Measurements from ENCODE around the gene DNAJC6. TPM values are rescaled to one million over a fixed set of nuclear protein-coding genes. Genes with fewer than 3 reads are reported as not detected.

DNAJC6 gene
- polyA plus RNA-seq (2012; ENCODE audit: low read depth, missing spikeins) = 0.14 TPM

DNA sequence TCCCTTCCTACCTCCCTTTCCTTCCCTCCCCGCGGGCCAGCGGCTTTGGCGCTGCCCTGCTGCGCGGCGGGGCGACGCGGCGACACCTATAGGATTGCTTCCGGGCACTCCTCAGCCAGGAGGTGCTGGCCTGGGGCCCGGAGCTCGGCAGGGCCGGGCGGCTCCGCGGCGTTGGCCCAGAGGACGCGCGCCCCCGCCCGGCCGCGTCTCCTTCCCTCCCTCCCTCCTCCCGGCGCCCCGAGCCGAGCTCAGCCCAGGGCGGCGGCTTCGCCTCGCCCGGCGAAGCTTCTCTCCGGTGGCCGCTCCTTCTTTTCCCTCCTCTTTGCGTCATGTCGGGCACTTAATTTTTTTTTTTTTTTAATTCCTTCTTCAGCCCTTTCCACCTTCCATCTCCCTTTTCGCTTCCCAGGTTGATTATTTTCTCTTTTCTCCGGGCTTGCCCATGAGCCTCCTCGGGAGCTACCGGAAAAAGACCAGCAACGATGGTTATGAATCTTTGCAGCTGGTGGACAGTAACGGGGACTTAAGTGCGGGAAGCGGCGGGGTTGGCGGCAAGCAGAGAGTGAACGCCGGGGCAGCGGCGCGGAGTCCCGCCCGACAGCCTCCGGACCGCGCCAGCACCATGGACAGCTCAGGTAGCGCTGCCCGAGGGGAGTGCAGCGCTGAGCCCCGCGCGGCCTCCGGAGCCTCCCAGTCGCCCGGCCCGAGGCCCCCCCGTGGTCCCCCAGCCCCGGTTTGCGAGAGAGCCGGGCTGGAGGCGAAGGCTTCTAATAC, at the start of gene DNAJC6:
DNAJC6 (plus strand) TSS at position 240 of the 774 bp plus-strand sequence; CDS start at position 443, 203 bp downstream.
- no peak for TF ChIP-seq POU2F2 (IDR thresholded peaks at IDR 0.05; ENCODE audit: low read depth, low read length)
- no peak for TF ChIP-seq SPI1 (IDR thresholded peaks at IDR 0.05; ENCODE audit: low read depth, low read length)
- DNase-seq (ENCODE audit: insufficient read length, low spot score) (peak; percentile 31), FAIRE-seq (no peak)

DNA sequence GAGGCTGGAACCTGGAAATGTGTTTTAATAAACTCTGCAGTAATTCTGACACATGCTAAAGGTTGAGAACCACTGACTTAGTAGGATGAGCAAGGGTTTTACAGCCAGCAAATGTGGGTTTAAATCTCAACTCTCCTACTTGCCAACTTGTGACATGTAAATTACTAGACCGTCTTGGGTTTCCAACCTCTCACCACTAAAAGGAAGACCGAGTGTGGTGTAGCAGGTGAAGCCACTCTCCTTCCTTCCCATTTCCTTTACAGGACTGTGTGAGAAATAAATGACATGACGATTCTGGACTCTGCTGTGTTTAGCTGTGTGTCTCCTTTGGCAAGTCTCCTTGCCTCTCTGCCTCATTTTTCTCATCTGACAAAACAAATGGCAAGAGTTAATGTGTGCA, 49.5 kb upstream of the DNAJC6 start:
- FAIRE-seq = no peak
- TF ChIP-seq PAX5 (IDR thresholded peaks at IDR 0.05; ENCODE audit: insufficient read depth, low read length, severe bottlenecking) = no peak
- no peak for TF ChIP-seq SPI1 (IDR thresholded peaks at IDR 0.05; ENCODE audit: low read depth, low read length)
- TF ChIP-seq POLR2A (IDR thresholded peaks at IDR 0.05; ENCODE audit: low read depth, low read length) = no peak
- TF ChIP-seq POLR2AphosphoS5 (IDR thresholded peaks at IDR 0.05; ENCODE audit: low read depth, low read length) = no peak
- no peak for TF ChIP-seq POU2F2 (IDR thresholded peaks at IDR 0.05; ENCODE audit: low read depth, low read length)
- no peak for TF ChIP-seq TAF1 (IDR thresholded peaks at IDR 0.05; ENCODE audit: low read depth, low read length)
- DNase-seq (ENCODE audit: insufficient read length, low spot score) = no peak

DNA sequence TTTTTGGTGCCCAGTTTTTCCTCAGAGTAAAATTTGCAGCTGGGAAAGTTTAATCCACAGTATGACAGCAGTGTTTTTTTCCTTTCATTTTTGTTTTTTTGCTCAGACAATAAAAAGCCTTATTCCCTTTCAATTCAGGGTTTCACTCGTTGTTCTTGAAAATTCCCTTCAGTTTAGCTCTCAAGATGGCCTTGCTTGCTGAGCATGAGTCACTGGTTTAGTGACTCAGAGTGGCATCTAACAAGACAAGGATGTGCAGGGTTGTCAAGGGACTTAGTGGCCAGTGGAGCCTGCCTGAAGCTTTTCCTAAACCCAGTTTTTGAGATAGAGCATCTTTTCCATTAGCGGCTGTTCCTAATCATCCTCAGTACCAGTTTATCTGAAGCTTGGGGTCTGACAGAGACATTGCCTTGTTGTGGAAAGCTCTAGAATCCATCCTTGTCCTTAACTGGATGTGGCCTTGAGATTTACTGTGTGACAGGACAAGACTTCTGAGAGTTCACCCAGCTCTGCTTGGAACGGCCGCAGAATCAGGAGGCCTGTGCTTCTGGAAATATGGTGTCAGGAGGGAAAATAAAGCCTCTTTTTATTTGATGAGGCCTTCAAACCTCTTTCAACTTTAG, 48.4 kb upstream of the DNAJC6 start:
- FAIRE-seq (no peak), DNase-seq (ENCODE audit: insufficient read length, low spot score) (no peak)
- TF ChIP-seq POLR2AphosphoS5 (IDR thresholded peaks at IDR 0.05; ENCODE audit: low read depth, low read length) = no peak
- TF ChIP-seq TAF1 (IDR thresholded peaks at IDR 0.05; ENCODE audit: low read depth, low read length) = no peak
- TF ChIP-seq POLR2A (IDR thresholded peaks at IDR 0.05; ENCODE audit: low read depth, low read length) = no peak
- no peak for TF ChIP-seq PAX5 (IDR thresholded peaks at IDR 0.05; ENCODE audit: insufficient read depth, low read length, severe bottlenecking)
- TF ChIP-seq POU2F2 (IDR thresholded peaks at IDR 0.05; ENCODE audit: low read depth, low read length) = no peak
- no peak for TF ChIP-seq SPI1 (IDR thresholded peaks at IDR 0.05; ENCODE audit: low read depth, low read length)

DNA sequence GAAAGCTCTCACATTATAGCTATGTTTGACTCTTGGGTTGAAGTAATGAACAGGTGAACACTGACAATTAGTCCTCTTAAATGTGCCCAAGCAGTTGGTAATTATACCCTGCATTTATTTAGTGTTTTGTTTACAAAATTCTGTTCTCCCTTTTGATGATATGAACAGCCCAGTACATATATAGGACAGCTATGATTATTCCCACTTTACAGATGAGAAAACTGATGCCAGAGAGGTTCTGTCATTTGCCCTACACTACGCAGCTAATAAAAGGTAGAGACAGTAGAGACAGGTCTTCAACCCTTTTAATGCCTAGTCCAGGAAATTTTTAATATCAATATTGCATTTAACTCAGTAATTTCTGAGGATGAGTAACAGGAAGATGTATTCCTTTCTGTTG, 46.1 kb upstream of the DNAJC6 start:
- DNase-seq (ENCODE audit: insufficient read length, low spot score) = no peak
- FAIRE-seq = no peak
- TF ChIP-seq POLR2A (IDR thresholded peaks at IDR 0.05; ENCODE audit: low read depth, low read length) (no peak), POLR2AphosphoS5 (IDR thresholded peaks at IDR 0.05; ENCODE audit: low read depth, low read length) (no peak), PAX5 (IDR thresholded peaks at IDR 0.05; ENCODE audit: insufficient read depth, low read length, severe bottlenecking) (no peak), POU2F2 (IDR thresholded peaks at IDR 0.05; ENCODE audit: low read depth, low read length) (no peak), TAF1 (IDR thresholded peaks at IDR 0.05; ENCODE audit: low read depth, low read length) (no peak), SPI1 (IDR thresholded peaks at IDR 0.05; ENCODE audit: low read depth, low read length) (no peak)

DNA sequence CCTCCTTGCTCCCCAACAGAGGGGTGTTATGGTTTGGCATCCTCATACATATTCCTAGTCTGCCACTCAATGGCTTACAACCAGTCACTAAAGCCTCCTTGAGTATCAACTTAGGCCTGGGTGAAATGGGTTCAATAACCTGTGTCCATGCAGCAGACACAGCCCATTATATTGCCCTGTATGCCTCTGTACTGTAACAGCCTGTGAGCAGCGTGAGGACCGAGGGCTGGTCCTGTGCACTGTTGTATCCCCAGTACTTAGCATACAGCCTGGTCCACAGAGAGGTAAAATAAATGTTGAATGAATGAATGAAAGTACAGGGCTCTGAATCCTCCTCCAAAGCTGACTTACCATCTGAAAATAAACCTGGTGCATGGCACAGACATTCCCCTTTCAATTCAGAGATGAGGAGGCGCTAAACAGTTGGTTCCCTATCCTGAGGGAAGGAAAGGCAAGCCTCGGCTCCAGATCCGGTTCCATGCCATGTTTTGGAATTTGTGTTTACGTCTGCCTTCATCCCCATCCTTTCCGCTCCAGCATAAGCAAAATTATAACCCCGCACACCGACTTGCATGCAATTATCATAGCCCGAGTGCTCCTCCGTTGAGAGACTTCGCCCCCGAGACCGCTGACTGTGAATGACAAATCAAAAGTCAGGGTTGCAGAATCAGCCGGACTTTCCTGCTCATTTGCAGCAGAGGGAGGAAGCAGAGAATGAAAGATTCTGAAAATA, 45.0 kb upstream of the DNAJC6 start:
- FAIRE-seq (no peak), DNase-seq (ENCODE audit: insufficient read length, low spot score) (no peak)
- no peak for TF ChIP-seq PAX5 (IDR thresholded peaks at IDR 0.05; ENCODE audit: insufficient read depth, low read length, severe bottlenecking)
- TF ChIP-seq POLR2A (IDR thresholded peaks at IDR 0.05; ENCODE audit: low read depth, low read length) = no peak
- TF ChIP-seq SPI1 (IDR thresholded peaks at IDR 0.05; ENCODE audit: low read depth, low read length) = no peak
- TF ChIP-seq TAF1 (IDR thresholded peaks at IDR 0.05; ENCODE audit: low read depth, low read length) = no peak
- no peak for TF ChIP-seq POU2F2 (IDR thresholded peaks at IDR 0.05; ENCODE audit: low read depth, low read length)
- TF ChIP-seq POLR2AphosphoS5 (IDR thresholded peaks at IDR 0.05; ENCODE audit: low read depth, low read length) = no peak

DNA sequence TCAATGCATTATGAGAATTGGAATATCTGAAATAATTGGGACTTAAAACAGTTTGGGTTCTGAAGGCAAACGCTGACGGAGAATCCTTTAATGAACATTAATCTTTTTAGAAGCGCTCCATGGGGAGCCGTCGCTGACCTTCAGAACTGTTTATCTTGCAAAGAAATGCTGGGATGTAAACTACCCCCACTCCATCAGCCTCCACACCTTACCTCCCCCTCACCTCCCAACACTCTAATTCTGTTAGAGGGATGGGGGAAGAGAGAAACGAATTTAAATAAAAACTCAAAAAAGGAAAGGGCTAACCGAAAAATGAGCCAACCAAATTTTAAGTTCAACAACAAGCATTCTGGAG, 44.1 kb upstream of the DNAJC6 start:
- DNase-seq (ENCODE audit: insufficient read length, low spot score) (no peak), FAIRE-seq (no peak)
- no peak for TF ChIP-seq POLR2AphosphoS5 (IDR thresholded peaks at IDR 0.05; ENCODE audit: low read depth, low read length)
- TF ChIP-seq PAX5 (IDR thresholded peaks at IDR 0.05; ENCODE audit: insufficient read depth, low read length, severe bottlenecking) = no peak
- TF ChIP-seq SPI1 (IDR thresholded peaks at IDR 0.05; ENCODE audit: low read depth, low read length) = no peak
- no peak for TF ChIP-seq POU2F2 (IDR thresholded peaks at IDR 0.05; ENCODE audit: low read depth, low read length)
- TF ChIP-seq TAF1 (IDR thresholded peaks at IDR 0.05; ENCODE audit: low read depth, low read length) = no peak
- TF ChIP-seq POLR2A (IDR thresholded peaks at IDR 0.05; ENCODE audit: low read depth, low read length) = no peak

DNA sequence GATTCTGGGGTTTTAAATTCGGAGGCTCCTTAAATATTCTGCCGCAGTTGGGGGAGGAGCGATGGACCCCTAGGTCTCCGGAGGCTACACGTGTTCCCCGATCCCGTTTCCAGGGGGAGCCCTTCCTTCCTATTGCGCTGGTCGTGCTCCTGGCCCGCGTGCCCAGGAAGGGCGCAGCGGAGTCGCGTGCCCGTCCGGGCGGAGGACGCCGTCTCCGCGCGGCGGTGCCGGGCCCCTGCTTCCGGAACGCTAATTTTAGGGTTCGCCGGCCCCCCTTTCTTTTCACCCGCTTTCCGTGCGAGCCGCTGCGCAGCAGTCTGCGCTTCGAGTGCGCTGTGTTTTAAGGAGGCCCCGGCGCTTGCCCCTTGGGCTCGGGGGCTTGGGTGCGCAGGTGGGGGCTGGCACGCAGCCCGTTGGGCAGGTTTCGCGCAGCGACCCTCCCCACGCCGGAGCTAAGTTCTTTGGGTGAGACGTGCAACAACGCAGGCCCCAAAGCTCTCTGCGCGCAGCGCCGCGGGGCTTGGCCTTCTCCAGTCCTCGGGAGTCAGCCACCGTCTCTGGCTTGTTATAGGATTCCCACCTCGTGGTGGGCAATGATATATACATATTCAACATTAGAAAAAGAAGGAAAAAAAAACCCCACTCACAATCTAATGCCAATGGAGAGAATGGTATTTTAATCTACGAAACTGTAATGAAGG, 43.5 kb upstream of the DNAJC6 start:
- DNase-seq (ENCODE audit: insufficient read length, low spot score) (peak; percentile 32), FAIRE-seq (peak; percentile 67)
- TF ChIP-seq POU2F2 (IDR thresholded peaks at IDR 0.05; ENCODE audit: low read depth, low read length) (no peak), POLR2A (IDR thresholded peaks at IDR 0.05; ENCODE audit: low read depth, low read length) (no peak), POLR2AphosphoS5 (IDR thresholded peaks at IDR 0.05; ENCODE audit: low read depth, low read length) (no peak), TAF1 (IDR thresholded peaks at IDR 0.05; ENCODE audit: low read depth, low read length) (no peak), SPI1 (IDR thresholded peaks at IDR 0.05; ENCODE audit: low read depth, low read length) (no peak), PAX5 (IDR thresholded peaks at IDR 0.05; ENCODE audit: insufficient read depth, low read length, severe bottlenecking) (no peak)

DNA sequence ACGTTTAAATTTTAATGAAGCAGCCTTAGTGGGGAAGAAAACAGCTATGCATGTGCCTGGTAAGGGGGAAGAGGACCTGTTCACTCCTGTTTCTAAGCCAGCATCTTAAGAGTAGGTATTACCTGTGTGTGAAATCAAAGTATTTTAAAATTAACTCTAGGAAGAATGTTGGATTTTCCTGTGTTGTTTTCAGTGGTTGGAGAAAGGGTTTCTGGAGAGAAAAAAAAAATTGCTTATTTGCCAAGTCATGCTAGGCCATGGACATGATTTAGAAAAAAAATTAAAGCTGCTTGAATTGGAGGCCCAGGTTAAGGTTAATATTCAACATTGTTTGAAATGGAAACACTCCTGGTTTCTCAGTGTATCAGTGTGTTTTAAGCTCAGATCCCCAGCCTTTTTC, 42.9 kb upstream of the DNAJC6 start:
- FAIRE-seq (no peak), DNase-seq (ENCODE audit: insufficient read length, low spot score) (no peak)
- TF ChIP-seq POLR2AphosphoS5 (IDR thresholded peaks at IDR 0.05; ENCODE audit: low read depth, low read length) (no peak), POLR2A (IDR thresholded peaks at IDR 0.05; ENCODE audit: low read depth, low read length) (no peak), TAF1 (IDR thresholded peaks at IDR 0.05; ENCODE audit: low read depth, low read length) (no peak), SPI1 (IDR thresholded peaks at IDR 0.05; ENCODE audit: low read depth, low read length) (no peak), PAX5 (IDR thresholded peaks at IDR 0.05; ENCODE audit: insufficient read depth, low read length, severe bottlenecking) (no peak), POU2F2 (IDR thresholded peaks at IDR 0.05; ENCODE audit: low read depth, low read length) (no peak)

DNA sequence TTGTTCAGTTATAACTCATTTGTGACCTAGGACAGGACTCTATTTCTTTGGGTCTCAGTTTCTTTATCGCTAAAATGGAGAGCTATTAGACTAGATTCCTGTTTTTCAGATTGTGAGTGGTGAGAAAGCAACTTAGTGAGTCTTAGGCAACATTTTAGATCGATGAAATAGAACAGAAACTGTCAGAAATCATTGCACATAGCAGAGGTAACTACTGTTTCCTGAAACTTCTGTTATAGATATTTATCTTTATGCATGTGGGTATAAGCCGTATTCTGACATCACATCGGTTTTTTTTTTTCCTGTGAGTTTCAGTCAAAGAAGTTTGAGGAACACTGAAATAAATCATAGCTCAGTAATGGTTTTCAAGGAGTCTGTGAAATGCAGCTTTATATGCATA, 42.1 kb upstream of the DNAJC6 start:
- TF ChIP-seq SPI1 (IDR thresholded peaks at IDR 0.05; ENCODE audit: low read depth, low read length) (no peak), PAX5 (IDR thresholded peaks at IDR 0.05; ENCODE audit: insufficient read depth, low read length, severe bottlenecking) (no peak), POLR2AphosphoS5 (IDR thresholded peaks at IDR 0.05; ENCODE audit: low read depth, low read length) (no peak), POU2F2 (IDR thresholded peaks at IDR 0.05; ENCODE audit: low read depth, low read length) (no peak), POLR2A (IDR thresholded peaks at IDR 0.05; ENCODE audit: low read depth, low read length) (no peak), TAF1 (IDR thresholded peaks at IDR 0.05; ENCODE audit: low read depth, low read length) (no peak)
- no peak for DNase-seq (ENCODE audit: insufficient read length, low spot score)
- no peak for FAIRE-seq
